HG03460 (cell line): Measurements from ENCODE around the gene KHDC4.
"Not testable (repeated sequence)": the region's sequence is repeated elsewhere in the genome, so short reads cannot be mapped to it uniquely, and the experiment has no call there.

Experiments used
- ATAC-seq: cut with Tn5 transposase; IDR thresholded peaks from one replicate; pipeline ENCODE4 v1.9.1; 2021; ENCODE audit not compliant: unreplicated experiment

Gene KHDC4

DNA sequence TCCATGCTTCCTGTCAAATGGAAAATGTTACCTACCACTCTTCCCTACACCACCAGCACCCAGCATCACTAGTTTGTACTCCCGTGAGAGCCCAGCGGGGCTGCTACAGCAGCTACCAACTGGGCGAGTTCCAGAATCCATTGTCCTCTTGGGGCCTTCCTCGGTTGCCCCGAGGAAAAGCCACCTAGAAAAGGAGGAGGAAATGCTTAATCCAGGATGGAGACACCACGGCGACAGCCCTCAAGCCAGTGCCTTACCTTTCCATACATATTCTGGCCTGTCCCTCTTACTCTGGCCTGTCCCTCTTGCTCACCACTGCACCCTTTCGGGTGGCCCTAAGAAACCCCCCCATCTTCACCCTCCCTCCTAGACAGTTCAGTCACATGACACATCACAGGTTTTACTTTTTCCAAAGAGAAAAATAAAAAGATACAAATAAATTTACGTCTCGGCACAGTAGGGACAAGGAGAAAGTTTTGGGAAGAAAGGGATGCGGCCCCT, 23.5 kb downstream of the KHDC4 start:
- peak; percentile 17 for ATAC-seq

DNA sequence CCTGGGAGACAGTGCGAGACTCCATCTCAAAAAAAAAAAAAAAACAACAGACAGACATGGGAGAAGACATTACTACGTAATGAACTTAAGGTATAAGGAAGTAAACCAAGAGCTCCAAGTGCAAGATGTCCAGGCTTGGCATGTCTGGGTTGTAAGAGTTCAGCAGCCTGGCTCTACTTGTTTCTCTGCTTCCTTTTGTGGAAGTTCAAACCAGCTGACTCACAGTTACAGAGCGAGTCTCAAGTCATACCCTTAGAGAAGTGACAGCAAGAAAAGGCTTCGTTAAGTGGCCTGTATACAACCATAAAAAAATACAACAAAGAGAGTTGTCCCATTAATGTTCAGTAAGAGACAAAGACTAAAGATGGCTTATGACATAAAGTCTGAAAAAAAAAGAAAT, 24.3 kb downstream of the KHDC4 start:
- no peak for ATAC-seq

DNA sequence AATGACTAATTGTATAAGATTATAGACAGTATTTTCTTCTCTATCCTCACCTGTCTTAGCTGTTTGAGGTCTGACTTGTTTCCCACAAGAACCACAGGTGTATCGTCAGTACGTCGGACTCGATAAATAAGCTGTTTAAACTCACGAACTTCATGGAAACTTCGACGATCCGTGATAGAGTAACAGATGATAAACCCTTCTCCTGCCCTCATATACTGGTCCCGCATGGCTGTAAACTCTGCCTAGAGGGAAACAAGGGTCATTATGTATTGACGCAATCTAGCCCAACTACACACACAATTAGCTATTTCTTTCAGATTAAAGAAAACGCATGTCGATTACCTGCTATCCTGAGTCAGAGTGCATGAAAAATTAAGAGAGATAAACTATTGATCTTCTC, 30.0 kb downstream of the KHDC4 start:
- no peak for ATAC-seq

DNA sequence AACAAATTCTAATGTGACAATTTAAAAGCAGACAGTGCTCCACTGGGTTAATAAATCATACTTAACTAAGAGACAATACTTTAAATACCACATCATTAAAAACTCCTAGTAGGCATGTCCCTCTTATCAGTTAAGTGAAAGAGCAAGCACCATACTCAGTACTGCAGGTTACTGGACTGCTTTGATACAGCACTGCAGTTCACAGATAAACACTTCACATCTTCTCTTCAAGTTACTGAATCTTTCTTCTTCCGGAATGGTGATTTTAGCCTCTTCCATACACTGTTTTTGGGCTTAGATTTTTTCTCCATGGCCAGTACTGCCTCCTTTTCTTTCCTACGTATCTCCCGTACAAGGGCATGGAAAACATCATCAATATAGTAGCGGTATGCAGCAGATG, 34.1 kb downstream of the KHDC4 start:
- no peak for ATAC-seq

DNA sequence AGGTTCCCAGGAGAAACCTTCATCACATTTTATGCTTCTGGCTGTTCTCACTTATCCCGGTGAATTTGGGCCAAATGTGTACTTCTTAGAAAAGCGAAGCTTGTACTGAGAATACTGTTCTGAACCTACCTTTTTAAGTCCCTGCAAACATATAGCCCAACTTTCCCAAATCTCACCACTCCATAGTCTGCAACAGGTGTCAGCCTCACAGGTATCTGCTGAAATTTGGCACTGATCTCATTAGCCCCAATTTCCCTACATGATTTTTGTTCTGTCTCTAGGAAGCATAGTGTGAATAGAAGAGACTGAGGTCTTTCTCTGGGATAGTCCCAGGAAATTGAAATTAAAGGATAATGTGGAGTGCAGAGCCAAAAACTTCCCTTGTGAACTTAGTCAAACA, 34.5 kb downstream of the KHDC4 start:
- no peak for ATAC-seq

DNA sequence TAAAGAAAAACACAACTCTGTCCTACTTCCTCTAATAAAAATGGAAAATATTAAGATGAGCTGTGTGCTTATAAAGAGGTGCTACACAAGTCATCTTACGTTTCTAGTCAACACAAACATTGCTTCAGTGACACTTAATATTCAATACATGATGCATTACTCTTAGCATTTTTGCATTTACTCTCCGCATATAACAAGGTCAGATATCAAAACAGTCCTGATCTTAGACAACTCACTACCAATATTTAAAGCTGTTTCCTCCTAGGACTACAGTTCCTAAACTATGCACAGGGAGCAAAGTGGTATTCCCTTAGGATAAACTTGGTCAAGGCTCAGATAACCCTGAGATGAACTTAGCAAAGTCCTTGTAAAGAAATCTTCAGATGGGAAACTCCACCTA, 35.3 kb downstream of the KHDC4 start:
- no peak for ATAC-seq

DNA sequence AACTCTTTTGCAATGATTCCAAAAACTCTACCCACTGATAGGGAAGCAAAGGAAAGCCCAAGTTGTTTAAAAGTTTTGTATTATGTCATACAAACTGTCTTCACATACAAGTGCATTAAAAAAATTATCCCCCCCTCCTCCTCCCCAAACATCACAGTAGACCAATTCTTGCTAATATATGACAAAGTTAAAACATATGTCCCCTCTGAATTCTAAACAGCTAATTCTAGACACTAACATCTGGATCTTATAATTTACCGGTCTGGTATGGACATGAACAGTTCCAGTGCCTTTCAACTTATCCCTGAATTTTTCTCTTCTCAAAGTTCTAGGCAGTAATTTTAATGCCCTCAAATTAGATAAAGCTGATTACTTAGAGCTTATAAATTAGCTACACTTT, 36.5 kb downstream of the KHDC4 start:
- ATAC-seq, result no peak

DNA sequence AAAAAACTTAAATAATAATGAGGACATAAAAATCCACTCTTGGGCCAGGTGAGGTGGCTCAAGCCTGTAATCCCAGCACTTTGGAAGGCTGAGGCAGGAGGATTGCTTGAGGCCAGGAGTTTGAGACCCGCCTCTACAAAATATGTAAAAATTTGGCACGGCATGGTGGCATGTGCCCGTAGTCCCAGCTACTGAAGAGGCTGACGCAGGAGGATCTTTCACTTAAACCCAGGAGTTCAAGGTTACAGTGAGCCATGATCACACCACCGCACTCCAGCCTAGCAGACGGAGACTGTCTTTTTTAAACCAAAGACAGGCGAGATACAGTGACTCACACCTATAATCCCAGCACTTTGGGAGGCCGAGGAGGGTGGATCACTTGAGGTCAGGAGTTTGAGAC, 37.7 kb downstream of the KHDC4 start:
- not testable (repeated sequence) for ATAC-seq

DNA sequence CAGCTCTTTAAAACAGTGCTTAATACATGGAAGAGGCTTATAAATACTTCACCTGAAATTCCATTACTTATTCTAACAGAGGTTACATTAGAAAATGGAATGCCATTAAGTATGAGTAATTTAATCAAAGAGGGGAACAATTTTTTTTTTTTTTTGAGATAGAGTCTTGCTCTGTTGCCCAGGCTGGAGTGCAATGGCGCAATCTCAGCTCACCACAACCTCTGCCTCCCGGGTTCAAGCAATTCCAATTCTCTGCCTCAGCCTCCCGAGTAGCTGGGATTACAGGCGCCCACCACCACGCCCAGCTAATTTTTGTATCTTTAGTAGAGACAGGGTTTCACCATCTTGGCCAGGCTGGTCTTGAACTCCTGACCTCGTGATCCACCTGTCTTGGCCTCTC, 38.6 kb downstream of the KHDC4 start:
- ATAC-seq, result not testable (repeated sequence)

DNA sequence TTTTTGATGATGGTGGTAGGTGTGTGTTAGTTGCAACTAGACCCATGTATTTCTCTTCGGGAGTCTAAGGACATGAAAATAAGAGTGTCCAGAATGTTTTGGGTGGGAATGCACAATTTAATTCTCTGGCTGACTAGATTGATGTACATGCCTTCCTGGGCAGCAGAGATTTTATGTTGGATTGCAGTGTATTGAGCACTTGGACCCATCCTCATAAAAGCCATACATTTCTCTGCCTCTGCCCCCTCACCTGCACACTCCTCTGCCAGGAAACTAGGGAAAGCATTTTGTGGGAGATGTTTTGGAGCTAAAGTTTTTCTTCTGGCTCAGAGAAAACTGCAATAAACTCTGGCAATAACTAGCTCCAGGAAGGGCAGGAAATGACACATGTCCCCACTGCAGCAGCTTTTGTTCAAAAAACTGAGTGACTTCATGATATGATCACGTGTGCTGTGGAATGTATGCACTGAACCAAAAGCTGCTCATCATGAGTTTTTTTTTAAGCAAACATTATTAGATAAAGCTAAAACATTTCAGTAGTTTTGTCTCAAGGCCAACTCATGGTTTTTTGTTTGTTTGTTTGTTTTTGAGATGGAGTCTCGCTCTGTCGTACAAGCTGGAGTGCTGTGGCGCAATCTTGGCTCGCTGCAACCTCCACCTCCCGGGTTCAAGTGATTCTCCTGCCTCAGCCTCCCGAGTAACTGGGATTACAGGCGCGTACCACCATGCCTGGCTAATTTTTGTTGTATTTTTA, 40.6 kb downstream of the KHDC4 start:
- no peak for ATAC-seq

DNA sequence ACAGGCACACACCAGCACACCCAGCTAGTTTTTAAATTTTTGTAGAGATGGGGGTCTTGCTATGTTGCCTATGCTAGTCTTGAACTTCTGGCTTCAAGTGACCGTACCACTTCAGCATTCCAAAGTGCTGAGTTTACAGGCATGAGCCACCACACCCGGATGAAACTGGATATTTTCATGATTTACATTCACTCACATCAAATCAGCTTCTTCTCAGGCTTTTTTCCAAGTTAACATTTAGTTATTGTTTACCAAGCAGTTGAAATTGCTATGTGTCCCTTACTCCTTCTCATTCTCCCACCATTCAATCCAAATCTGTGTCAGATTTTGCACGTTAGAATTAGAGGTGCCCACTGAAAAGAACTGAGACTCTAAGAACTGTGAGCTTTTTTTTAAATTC, 41.4 kb downstream of the KHDC4 start:
- ATAC-seq, result no peak

DNA sequence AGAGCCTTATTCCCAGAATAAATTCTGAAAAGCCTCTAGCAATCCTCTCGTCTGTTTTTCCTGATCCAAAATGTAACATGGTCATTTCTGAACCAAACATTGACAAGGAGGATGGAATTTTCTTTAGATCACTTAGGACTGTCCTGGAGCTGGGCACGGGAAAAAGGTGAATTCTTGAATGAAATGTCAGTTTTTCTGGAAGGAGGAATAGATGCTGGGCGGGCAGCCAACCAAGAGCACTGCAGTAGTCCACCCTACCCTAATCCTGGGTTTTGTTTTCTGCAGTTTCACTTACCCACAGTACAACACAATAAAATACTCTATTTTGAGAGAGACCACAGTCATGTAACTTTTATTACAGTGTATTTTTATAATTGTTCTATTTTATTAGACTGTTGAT, 44.0 kb downstream of the KHDC4 start:
- no peak for ATAC-seq

DNA sequence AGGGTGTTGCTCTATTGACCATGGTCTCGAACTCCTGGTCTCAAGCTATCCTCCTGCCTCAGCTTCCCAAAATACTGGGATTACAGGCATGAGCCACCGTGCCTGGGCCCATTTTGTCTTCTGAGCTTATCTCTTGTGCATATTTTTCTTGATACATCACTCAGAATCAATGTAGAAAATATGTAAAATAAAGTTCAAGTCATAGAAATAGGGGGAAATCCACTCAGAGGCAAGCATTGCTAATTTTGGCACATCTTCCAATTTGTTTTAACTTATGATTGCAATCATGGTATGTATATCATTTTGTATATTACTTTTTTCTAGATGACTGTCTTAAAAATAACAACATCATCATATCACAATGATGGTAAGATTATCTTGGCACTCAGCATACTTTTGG, 44.6 kb downstream of the KHDC4 start:
- ATAC-seq, result no peak

DNA sequence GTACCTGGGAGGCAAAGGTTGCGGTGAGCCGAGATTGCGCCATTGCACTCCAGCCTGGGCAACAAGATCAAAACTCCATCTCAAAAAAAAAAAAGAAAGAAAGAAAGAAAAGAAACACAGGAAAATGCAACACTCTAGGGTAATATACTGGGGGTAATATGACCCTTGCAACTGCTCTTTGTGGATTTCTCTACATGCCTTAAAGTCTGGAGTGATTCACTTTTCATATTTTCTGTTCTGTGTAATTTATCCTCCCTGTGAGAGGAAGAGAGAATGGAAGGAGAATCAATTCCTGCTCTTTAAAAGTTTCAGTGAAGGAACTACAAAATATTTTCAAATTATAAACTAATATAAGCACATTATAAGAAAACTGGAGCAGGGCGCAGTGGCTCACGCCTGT, 45.7 kb downstream of the KHDC4 start:
- ATAC-seq, result no peak

DNA sequence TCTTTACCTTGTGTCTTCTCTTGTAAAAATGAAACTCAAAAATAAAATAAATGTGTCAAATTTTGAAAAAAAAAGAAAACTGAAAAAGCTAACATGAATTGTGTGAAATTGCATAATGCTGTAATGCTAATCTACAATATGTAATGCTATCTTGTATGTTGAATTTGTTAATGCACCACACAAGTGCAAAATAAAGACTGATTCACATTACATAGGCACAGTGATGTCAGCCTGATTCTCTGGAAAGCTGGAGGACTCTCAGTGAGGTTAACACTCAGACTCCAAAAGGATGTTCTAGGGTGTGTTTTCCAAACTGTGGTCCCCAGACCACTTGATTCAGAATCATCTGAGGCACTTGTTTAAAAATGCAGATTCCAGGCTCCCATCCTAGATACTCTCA, 49.2 kb downstream of the KHDC4 start:
- no peak for ATAC-seq

DNA sequence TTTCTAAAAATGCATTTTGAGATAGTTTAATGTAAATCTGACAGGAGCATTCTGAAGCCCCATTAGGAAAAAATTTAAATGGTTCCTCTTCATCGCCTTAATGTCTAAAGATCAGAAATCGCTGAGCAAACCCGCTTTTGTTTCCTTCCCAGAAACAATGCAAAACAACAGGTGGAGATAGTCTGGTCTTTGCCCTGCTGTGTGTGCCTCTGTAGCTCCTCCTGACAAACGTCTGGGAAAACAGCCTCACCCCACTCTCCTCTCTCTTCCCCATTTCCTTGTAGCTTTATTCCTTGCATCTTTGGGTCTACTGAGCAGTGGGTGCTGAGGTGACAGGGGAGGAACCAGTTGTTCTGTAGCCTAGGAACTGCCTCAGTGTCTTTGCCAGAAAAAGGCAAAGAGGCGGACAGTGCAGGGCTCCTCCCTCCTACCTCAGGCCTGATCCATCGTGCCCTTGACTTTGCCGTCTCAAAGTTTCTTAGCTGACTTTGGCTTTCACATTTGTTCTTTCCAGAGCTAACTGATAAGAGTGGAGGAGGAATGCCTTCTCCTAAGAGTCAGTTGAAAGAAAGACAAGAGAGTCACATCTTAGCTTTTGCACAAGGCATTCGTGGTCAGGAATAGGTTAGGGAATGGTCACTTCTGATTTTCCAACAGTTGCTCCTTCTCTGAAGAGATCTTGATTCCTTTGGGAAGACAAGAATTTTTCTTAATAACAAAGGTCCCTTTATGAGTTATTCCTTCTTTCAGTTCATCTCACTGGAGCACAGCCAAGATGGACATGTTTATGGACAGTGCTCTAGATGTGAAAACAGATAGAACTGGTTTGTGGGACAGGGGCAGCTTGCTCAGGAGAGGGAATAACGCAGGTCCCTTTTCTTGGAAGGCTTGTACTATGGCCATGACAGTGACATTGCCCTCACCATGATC, 49.9 kb downstream of the KHDC4 start:
- no peak for ATAC-seq

DNA sequence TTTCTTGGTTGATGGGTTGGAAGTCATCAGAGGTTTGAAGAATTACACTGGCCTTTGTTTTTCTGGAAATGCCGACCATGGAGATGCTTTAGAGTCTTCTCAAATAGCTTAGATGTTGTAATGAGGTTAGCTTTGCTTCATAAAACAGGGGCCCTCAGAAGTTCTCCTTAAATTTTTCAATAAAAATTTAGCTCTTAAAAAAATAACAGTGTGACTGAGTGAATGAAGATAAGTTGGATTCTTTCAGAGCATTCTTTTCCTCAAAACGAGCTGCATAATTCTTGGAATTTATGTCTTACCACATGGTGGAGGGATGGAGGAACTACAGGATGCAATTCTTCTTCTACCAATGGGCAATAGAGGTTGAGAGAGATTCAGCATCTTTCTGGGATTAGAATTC, 51.4 kb downstream of the KHDC4 start:
- ATAC-seq, result no peak

DNA sequence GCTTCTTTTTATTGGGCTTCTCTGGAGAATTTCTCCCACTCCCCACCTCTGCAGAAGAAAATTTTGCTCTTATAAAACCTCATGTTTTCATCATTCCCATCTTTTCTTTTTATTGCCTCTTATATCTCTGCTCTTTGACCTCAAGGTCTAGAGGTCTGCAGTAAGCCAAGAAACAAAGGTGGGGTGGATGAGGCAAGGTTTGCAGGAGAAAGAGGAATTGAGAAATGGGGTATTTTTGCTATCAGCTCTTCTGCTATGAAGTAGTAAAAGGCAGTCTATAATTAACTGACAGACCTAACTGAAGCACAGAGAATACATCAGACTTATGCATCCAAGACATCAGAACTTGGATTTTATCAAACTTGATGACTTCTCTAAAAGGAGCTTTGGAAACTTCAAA, 52.0 kb downstream of the KHDC4 start:
- ATAC-seq, result no peak

DNA sequence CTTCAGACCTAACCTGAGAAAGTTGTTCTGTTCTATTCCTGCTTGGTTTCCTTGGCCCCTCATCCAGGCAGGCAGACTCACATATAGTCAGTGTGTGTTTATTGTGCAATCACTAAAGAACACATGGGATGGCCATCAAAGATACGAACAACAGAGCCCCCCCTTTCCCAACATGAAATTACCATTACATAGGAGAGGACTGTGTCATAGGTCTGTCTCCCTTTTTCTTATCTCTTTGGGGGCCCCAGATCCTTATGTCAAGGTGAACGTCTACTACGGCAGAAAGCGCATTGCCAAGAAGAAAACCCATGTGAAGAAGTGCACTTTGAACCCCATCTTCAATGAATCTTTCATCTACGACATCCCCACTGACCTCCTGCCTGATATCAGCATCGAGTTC, 53.3 kb downstream of the KHDC4 start:
- no peak for ATAC-seq

DNA sequence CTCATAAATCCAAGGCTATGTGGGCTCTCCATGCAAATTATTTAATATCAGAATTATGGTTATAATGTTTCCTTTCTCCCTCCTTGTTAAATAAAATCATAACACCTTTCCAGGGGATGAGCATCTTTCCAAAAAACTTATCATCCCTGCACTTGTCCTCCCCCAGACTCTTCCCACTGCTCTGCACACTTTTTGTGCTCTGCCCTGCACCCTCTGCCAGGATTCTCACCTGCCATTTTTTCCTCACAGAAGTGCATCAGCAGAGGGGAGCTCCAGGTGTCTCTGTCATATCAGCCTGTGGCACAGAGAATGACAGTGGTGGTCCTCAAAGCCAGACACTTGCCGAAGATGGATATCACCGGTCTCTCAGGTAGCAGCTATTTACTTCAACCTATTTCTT, 54.0 kb downstream of the KHDC4 start:
- no peak for ATAC-seq

DNA sequence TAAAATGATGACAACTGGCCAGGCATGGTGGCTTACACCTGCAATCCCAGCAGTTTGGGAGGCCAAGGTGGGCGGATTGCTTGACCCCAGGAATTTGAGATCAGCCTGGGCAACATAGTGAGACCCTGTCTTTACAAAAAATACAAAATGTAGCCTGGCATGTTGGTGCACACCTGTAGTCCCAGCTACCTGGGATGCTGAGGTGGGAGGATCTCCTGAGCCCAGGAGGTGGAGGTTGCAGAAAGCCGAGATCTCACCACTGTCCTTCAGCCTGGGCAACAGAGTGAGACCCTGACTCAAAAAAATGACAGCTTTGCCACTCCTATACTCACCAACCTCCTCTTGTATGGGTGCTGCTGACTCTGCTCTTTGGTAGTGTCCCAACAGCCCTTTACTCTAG, 56.3 kb downstream of the KHDC4 start:
- ATAC-seq, result no peak

DNA sequence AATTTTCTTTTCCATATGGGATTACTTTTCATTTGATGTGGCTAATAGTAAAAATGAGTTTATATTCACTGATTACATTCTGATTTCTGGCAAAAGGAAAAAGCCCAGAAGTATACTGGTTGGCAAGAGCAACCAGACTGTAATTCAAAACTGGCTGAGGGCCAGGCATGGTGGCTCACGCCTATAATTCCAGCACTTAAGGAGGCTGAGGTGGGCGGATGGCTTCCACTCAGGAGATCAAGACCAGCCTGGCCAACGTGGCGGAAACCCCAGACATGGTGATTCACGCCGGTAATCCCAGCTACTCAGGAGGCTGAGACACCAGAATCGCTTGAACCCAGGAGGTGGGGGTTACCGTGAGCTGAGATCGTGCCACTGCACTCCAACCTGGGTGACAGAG, 60.4 kb downstream of the KHDC4 start:
- ATAC-seq, result no peak
